ENCODE results near the gene FAM81A.

FAM81A gene

GRCh38 chr15:59545573-59545972 is 107.6 kb downstream of the FAM81A start:
- DNase-seq = no peak

GRCh38 chr15:59548501-59549226 is 110.7 kb downstream of the FAM81A start:
- no peak for DNase-seq

DNA sequence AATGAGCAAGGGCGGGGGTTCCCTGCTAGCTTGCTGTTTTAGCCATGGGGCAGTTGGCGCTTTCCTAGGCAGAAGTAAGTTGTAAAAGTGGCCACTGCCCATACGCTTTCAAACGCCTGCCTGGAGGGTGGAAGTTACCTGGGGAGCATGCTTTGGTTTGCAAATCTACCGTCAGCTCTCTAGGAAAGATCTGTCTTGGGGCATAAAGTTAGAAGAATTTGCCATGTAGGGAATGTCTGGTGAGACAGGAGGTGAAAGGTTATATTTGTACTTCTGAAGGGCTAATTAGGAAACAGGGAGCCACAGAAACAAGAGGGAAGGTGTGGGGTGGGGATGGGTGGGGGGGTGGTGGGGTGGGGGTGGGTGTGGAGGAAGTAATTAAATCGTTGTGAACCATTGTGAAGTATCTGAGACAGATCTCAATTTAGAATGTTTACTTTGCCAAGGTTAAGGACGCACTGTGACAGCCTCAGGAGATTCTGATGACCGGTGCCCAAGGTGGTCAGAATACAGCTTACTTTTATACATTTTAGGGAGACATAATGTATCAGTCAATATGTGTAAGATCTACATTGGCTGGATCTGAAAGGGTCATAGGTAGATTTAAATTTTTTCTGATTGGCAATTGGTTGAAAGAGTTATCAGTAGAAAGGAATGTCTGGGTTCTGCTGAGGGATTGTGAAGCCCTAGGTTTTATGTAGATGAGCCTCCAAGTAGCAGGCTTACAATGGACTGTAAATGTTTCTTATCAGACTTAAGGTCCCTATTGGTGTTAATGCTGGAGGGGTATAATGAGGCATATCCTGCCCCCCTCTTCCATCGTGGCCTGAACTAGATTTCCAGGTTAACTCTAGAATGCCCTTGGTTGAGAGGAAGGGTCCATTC is 111.6 kb downstream of the FAM81A start:
- no peak for DNase-seq

DNA sequence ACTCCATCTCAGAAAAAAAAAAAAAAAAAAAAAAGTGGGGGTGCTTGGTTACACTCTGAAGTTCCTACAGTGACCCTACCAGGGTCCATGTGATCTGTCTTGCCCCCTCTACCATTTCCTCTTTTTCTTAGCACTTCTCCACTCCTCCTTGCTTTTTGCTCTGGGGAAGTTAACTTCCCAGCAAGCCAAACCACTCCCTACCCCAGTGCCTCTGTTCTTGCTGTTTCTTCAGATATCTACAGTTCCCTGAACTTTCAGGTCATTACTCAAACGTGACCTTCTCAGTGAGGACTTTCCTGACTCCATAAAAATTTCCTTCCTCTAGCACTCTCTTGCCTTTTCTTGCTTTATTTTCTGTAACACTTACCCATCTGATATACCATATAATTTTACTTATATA is 112.5 kb downstream of the FAM81A start:
- no peak for DNase-seq

DNA sequence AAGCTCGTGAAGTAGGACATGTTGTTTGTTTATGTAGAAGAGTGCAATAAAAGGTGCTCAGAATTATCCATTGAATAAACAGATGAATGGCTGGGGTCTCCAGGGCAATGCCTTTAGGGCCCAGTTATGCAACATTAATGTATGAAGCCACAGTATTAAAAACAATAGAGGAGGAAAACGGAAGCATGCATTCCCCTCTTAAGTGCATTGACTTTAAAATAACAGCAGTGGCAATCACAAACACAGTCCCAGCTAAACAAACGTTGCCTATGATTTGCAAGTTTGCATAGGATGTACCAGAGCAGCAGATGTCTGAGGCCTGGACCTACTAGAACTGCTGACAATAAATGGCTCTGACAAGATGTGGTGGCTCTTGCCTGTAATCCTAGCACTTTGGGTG is 113.0 kb downstream of the FAM81A start:
- no peak for DNase-seq

DNA sequence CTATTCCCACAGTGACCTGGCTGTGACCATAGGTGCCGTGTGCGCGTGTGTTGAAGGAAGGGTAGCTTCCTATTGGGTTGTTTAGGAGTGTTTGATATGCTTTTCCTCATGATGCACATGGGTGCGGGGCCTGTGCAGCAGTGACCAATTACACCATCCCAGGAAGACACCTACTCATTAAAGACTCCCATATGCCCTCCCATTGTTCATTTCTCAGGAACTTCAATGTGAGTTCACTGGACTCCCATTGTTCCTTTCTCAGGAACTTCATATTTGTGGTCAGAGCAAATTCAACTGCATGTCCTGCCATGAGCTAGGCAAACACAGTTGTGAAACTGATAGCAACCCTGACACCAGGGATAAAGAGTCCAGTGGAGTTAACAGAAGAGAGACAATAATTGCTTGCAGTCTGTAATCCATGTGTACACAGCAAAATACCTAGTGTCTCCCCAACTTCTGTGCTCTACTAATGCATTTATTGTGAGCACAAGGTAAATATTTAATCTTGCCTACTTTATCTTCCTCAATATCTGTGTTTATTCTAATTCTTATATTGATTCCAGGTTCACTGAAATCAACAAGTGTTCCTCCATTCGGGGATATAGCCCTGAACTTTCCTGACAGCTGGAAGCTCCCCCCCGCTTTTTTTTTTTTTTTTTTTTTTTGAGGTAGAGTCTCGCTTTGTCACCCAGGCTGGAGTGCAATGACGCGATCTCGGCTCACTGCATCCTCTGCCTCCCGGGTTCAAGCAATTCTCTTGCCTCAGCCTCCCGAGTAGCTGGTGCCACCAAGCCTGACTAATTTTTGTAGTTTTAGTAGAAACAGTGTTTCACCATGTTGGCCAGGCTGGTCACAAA is 116.1 kb downstream of the FAM81A start:
- DNase-seq = peak; percentile 56

- no peak for DNase-seq
Observed at GRCh38 chr15:59555696-59556095, 117.7 kb downstream of the FAM81A start.

GRCh38 chr15:59556380-59556779 is 118.4 kb downstream of the FAM81A start:
- no peak for DNase-seq

GRCh38 chr15:59557581-59557980 is 119.6 kb downstream of the FAM81A start:
- no peak for DNase-seq

- DNase-seq = no peak
Observed at GRCh38 chr15:59558851-59559250, 120.9 kb downstream of the FAM81A start.

DNA sequence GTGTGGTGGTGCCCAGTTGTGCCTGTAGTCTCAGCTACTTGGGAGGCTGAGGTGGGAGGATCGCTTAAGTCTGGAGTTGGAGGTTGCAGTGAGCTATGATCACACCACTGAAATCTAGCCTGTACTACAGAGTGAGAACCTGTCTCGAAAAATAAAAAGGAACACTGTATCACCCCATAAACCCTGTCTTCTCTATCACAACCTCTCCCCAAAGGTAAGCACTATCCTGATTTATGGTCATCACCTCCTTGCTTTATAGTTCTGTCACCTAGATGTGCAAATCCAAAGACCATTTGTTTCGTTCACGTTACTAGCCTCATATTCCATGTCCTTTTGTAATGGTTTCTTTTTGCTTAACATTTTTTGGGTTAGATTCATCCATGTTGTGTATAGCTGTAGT is 123.6 kb downstream of the FAM81A start:
- DNase-seq = no peak

DNA sequence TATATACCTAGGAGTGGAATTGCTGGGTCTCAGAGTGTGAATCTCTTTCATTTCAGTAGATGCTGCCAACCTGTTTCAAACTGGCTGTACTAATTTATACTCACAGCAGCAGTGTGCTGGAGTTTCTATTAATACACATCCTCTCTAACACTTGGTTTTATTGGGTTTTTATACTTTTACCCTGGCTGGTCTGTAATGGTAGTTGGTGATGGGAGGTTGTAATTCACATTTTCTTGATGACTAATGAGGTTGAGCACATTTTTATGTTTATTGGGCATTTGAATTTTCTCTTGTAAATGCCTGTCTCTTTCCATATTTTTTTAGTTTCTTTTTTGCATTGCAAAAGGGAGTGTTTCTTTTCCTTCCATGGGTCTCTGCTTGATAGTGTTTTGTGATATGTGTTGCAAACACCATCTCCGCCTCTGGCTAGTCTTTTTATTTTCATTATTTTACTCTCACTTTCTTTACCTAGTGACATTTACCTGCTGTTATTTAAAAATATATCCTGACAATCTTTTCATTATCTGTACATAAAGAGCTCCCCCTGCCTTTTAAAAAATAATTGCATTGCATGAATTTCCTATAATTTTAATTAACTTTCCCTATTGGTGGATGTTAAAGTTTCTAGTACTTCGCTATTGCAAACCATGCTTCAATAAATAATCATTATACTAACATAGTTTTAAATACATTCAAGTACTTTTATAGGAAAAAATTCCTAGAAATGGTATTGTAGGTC is 124.6 kb downstream of the FAM81A start:
- no peak for DNase-seq

- DNase-seq = no peak
Observed at GRCh38 chr15:59565299-59565698, 127.3 kb downstream of the FAM81A start.

DNA sequence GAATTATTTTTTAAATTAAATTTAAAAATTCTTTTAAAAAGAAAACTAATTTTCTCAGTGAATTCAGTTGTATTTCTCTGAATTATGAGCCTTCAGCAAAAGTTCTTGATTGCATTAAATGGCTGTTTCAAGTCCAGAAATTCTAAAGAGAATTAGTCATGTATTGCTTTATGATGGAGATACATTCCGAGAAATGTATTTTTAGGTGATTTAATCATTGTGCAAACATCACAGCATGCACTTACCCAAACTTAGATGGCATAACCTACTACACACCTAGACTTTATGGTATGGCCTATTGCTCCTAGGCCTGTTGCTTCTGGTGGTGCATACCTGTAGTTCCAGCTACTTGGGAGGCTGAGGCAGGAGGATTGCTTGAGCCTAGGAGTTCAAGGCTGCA is 129.3 kb downstream of the FAM81A start:
- DNase-seq = no peak

DNA sequence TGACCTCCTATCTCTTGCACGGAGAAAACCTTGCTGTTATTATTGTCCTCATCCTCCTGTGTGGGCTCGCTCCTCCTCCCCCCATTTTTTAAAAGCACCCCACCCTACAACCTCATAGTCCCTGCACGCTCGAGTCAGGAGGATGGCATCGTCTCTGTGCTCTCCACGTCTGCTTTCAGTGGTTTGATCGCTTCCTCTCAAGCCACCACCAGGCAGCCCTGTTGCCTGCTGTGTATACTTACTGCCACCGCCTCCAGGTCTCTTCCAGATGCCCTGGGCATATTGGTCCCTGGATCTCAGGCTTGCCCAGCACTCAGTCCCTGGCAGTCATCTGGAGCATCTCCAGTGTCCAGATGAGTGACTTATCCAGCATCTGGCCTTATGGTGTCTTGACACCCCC is 131.5 kb downstream of the FAM81A start:
- DNase-seq = no peak

- DNase-seq = no peak
Observed at GRCh38 chr15:59570315-59570714, 132.3 kb downstream of the FAM81A start.

GRCh38 chr15:59571606-59572005 is 133.6 kb downstream of the FAM81A start:
- no peak for DNase-seq

Measured in DMS153 (cell line).